Fibroblast of skin of right quadriceps (primary cell): ENCODE results near the gene MVD.

Experiments
- DNase-seq: peaks from one replicate; pipeline ENCODE4 v3.0.0-alpha.2; 2013

The MVD gene

DNA sequence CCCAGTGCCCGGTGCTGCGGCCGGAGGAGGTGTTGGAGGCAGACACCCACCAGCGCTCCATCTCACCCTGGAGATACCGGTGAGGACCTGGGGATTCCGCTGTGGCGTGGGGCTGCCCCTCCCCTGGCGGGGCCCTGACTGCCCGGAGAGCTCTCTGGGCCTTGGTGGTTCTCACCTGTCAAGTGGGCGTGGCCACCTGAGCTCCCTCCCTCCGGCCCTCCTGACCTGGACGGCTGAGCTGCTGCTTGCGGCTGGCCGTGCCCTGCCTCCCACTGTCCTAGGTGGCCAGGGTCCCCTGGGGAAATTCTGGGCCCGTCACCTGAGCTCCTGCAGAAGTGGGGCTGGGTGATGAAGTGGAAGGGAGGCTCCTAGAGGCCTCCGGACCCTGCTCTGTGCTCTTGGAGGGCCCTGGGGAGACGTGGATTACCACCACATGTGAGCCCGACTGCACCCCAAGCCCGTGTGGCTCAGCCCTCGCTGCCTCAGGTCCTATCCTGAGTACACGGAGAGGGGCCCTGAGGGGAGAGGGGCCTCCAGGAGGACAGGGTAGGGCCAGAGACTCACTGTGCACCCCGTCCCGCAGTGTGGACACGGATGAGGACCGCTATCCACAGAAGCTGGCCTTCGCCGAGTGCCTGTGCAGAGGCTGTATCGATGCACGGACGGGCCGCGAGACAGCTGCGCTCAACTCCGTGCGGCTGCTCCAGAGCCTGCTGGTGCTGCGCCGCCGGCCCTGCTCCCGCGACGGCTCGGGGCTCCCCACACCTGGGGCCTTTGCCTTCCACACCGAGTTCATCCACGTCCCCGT lies 23.5 kb downstream of the MVD start:
- no peak for DNase-seq

DNA sequence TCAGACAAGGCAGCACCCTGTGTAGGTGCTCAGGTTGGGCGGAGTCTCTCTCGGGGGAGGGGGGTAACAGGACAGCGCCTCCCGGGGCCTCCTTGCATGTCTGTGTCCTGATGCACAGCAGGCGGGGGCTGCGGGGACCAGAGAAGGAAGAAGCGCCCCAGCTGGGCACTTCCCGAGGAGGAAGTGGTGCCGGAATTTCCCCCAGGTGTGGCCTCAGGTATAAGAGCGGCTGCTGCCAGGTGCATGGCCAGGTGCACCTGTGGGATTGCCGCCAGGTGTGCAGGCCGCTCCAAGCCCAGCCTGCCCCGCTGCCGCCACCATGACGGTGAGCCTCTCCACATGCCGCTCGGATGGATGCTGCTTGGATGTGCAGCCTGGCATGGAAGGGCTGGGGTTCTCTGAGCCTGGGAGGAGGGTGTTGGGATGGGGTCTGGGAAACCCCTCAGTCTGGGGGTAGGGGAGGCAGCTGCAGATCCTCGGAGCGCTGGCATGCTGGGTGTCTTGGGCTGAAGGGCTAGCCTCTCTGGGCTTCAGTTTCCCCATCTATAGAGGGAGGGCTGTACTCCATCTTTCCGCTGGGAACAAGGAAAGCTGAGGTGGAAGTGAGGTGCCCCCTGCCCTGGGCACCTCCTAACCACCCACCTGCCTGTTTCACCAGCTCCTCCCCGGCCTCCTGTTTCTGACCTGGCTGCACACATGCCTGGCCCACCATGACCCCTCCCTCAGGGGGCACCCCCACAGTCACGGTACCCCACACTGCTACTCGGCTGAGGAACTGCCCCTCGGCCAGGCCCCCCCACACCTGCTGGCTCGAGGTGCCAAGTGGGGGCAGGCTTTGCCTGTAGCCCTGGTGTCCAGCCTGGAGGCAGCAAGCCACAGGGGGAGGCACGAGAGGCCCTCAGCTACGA lies 24.3 kb downstream of the MVD start, which contains the start of gene IL17C:
Gene IL17C (plus strand): TSS at position 250 of the 908 bp plus-strand sequence. CDS start 70 bp downstream, at position 320.
- DNase-seq, result no peak

DNA sequence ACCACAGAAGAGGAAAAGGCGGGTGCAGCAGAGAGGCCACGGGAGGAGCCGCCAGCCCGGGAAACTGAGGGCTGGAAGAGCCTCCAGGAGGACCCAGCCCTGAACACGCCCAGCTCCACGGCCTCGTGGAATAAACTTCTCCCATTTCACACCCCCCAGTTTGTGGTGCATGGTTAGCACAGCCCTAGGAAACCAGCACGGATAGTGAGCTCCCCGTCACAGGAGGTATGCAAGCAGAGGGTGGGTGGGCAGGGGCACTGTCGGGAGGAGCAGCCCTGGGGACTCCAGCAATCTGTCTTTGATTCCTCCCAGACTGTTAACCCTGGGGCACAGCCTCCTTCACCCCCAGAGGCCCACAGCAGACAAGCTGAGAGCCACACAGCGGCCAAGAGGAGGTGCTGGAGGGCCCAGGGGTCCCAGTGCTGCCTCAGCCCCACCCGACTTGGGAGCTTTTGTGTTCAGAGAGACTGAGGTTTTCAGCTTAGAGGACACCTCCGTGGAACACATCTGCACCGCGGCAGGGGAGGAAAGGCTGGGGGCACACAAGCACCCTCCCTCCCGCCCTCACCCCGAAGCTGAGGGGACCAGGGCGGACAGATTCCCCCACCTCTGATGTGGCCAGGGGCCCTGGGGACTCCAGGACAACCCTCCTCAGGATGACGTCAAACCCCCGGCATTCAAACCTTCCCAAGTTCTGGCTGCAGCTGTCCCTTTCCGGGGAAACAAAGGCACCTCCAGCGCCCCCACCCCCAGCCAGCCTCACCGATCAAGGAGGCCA lies 26.2 kb downstream of the MVD start:
- no peak for DNase-seq

DNA sequence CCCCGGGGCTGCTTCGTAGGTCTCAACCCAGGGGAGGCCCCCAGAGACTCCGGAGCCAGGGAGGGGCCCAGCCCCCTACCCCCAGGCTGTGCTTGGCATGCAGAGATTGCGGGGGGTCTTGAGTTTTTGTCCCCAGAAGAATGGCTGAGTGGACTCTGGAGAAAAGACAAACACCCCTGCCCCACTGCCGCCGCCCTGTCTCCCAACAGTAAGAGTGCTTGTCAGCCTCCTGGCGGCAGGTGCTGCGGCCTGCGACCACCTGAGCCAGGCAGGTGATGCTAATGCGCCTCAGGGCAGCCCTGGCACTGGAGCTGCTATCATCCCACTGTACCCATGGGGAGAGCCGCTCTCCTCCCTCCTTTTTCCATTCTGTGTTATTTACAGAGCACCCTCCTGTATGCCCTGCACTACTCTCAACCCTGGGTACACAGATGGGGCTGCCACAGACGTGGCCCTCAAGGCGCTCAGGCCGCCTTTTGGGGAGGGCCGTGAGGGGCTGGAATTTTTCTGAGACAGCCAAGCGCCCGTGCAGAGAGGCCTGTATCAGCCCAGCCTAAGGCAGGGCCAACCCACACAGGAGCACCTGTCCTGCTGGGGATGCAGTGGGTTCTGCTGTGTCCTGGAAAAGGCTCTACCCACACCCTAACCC lies 27.1 kb downstream of the MVD start:
- no peak for DNase-seq

DNA sequence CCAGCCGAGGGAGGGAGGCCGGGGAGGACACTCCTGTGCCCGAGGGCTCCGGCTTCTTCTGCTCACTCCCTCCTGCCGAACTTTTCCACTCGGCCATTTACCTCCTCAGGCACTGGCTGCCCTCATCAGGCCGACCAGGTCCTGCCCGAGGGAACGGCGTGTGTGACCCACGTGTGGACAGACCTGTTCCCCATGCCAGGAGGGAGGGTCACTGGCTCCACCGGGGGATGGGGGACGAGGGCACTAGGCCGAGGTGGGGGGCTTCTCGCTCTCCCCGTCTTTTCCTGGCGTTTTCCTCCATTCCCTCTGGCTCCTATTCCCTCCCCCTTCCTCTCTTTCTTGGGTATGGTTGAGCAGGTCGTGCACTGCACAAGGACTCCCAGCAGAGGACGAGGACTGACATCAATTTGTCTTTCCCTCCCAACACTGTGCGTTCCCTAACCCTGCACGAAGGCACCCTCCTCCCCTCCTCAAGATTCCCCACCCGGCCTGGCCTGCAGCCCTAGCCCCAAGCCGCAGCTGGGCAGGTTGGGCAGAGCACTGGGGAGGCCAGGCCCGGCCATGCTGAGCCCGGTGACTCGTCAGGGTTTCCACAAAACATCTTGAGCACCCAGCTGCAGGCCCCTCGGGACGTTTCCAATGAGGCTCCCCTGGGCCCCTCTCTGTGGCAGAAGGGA lies 27.8 kb downstream of the MVD start:
- no peak for DNase-seq

DNA sequence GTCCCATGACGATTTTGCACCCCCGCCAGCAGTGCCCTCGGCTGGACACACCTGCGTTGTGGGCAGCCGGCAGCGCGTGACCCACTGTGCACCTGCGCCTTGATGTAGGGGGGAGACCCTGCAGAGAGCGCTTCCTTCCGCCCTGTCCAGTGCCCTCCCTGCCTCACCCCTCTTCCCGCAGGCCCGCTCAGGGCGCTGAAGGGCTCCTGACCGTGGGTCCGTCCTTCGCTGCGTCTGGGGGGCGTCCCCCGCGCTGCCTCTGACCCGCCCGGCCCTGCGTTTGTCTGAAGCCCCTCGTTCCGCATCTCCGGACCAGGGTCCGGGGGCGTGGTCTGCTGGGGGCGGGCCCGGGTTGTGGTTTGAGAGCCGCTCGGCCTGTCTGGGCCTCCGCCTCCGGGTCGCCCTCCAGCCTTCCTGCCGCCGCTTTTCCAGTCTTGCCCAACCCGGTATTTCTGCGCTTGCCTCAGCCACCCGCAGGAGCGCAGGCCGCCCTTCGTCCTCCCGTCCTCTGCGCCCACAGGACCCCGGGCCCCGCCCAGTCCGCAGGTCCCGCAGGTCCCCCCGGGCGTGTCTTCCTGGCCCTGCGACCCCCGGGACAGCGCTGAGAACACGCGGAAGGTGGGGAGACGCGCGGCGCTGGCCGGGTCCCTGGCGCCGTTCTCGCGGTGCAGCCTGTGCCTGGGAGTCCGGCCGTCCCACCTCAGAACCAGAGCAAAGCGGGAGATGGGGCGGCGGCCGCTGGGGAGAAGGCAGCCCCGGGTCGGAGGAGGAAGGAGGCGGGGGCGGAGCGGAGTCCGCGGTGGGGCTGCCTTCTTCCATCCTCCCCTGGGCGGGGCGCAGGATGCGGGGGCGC lies 28.5 kb downstream of the MVD start:
- DNase-seq, result peak; percentile 21

DNA sequence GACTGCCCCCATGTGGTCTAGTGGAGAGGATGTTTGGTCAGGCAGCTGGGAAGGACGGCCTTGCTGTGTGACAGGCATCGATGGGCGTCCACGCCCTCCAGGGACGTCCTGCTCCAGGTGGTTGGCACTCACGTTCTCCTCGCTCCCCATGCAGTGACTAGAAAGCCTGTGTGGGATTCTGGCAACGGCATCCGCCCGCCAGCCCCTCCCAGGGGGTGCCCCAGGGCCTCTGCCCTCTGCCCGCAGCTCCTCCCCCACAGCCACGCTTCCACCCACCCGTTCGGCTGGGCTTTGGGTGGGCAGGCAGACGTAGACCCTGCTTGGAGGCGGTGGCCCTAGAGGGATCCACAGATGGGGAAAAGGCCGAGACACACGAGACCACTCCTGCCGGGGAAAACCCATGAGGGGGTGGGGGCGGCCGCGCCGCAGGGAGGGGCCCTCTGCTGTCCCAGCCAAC lies 29.2 kb downstream of the MVD start:
- DNase-seq, result no peak

DNA sequence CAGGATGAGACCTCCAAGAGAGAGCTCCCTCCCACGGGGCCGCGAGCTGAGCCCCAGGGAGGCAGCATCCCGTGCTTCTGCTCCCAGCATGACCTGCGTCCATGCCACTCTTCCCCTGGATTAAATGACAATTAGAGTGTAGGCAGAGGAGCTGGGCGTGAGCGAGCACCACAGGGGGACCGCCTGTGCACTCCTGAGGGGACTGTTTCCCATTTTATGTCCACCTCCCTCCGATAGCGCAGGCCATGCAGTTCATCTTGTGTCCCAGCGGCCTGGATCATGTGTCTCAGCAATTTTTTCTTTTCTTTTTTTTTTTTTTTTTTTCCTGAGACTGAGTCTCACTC lies 30.3 kb downstream of the MVD start:
- no peak for DNase-seq

DNA sequence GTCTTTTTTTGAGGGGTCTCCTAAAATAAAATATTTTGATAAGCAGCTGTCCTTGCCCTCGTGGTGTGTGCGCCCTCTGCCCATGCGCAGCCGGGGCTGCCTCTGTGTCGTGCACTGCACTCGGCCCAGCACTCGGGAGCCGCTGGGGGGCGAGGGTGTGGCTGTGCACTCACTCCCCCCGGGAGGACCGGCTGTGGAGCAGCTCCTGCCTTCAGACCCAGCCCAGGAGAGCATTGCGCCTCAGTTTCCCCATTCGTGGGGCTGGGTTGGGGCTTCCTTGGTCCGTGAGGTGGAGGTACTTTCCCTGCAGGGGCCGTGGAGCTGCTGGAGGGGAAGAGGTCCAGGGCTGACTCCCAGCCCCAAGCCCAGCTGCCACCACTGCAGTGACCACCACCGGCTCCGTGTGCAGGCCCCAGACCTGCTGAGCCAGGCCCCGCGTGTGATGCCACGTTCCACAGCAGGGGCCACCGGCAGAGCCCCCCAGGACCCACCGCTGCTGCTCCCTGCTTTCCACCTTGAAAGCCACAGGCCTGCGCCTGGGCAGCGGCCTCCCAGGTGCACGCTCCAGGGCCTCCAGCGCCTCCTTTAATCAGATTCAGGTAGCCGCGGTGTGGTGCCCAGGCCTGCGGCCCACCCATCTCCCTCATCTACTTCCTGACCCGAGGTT lies 30.8 kb downstream of the MVD start:
- no peak for DNase-seq

DNA sequence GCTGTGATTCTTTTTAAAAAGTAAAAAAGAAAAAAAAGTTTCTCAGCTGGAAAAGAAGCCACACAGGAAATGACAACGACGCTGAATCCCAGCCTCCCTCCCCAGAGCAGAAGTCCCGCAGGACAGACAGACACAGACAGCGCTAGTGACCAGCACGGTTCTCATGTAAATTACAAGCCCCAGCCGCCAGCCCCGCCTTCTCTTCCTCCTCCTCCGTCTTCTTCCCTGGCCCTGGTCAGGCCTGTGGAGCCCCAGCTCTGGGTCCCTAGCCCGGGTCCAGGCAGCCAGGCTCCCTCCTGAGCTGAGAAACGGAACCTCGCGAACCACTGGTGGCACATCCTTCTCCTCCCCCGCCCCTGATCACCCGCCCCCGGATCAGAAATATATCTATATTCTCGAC lies 31.5 kb downstream of the MVD start:
- no peak for DNase-seq

DNA sequence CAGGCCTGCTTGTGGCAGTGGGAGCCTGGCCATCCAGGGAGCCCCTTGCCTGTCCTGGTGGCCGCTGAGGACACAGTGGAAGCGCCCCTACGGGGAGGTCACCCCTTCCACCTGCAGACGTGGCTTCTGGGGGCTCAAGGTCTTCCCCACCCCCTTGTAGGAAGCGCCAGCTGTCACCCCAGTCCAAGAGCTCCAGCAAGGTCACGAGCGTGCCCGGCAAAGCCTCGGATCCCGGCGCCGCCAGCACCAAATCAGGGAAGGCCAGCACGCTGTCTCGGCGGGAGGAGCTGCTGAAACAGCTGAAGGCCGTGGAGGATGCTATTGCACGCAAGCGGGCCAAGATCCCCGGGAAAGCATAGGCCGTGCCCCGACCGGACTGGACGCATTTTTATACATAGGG lies 31.9 kb downstream of the MVD start:
- DNase-seq, result no peak

DNA sequence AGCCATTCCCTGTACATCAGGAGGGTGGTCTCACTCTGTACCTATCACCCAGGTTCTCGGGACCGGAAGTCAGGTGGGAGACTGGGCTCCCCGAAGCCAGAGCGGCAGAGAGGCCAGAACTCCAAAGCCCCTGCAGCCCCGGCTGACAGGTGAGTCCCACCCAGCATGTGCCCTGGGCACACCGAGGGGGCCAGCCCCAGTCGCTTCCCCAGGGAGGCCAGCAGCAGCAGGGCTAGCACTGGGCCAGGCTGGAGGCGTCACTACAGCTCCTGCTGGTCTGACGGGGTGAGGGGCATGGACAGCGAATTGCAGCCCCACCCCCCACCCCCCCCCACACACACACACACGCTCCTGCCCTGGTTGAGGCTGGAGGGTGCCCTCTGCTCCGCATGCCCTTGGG lies 32.5 kb downstream of the MVD start:
- DNase-seq, result no peak

DNA sequence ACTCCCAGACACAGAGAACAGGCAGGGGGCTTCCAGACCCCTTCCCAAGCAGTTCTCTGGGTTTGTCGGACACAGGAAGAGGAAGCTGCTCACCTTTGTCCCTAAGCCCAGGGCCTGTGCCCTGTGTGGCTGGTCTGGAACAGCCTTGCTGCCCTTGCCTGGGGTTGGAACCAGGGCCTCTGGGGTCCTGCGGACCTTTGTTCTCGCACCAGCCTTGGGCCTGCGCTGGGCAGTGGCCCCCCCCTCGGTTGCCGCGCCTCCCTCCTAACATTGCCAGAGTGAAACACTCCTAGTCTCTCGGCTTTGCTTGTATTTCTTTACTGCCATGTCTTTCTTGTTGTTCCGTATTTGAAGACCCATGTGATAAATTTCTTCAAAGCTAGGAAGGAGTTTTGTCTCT lies 33.1 kb downstream of the MVD start:
- DNase-seq, result no peak

DNA sequence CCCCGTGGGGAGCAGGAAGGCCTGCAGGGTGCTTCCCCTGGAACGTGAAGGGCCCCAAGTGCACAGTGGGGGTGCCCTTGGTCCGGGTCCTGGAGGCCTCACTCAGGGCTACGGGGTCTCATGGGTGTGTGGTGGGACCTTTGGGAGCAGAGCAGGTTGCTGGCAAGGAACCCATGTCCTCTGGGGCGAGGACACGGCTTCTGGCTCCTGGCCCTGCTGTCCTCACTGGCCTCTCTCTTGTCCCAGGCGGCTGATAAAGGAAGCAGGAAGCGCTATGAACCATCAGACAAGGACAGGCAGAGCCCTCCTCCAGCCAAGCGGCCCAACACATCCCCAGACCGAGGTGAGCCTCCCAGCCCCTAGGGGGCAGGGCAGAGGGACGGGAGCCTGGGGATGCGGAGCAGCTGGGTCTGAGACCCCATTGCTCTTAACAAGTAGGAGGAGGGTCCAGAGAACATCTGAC lies 34.3 kb downstream of the MVD start:
- no peak for DNase-seq

DNA sequence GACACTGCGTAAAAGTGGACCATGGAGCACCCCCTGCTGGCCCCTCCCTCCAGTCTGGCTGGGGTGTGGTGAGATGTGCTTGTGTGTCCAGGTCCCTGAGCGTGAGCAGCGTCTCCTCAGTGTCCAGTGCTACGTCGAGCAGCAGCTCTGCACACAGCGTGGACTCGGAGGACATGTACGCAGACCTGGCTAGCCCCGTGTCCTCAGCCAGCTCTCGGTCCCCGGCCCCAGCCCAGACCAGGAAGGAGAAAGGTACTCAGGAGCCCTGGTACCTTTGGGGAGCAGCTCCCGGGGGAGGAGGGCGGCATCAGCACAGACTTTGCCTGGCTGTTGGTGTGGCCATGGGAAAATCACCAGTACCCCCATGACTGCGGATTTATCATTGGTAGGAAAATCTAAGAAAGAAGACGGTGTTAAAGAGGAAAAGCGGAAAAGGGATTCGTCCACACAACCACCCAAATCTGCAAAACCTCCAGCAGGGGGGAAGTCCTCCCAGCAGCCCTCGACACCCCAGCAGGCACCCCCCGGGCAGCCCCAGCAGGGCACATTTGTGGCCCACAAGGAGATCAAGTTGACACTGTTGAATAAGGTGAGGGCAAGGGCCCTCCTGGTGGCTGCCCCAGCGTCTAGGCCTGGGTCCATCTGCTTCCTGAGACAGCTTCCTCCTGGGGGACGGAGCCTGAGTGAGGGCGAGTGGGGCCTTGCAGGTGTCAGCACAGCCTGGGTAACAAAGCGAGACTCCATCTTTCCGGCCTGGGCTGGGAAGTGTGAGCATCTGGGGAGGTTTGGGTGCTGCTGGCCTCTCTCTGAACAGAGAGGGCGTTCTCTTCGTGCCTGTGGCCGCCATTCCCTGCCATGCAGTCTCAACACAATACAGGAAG lies 35.1 kb downstream of the MVD start:
- no peak for DNase-seq

DNA sequence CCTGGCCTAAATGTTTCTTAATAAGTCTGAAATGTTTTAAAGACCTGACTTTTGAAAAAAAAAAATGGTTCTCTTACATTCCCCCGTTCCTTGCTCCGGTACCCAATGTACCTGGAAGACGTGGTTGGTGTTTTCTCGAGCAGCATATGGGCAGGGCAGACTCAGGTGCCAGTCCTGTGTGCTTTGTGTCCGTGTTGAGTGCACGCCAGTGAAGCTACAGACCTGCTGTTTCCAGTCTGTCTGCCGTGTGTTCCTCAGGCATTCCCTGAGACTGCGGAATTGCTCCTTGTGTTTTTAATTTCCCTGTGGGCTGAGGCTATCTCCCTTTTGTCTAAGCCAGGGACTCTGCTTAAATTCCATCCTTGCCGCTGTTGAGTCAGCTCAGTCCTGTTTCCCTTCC lies 36.2 kb downstream of the MVD start:
- DNase-seq, result no peak

DNA sequence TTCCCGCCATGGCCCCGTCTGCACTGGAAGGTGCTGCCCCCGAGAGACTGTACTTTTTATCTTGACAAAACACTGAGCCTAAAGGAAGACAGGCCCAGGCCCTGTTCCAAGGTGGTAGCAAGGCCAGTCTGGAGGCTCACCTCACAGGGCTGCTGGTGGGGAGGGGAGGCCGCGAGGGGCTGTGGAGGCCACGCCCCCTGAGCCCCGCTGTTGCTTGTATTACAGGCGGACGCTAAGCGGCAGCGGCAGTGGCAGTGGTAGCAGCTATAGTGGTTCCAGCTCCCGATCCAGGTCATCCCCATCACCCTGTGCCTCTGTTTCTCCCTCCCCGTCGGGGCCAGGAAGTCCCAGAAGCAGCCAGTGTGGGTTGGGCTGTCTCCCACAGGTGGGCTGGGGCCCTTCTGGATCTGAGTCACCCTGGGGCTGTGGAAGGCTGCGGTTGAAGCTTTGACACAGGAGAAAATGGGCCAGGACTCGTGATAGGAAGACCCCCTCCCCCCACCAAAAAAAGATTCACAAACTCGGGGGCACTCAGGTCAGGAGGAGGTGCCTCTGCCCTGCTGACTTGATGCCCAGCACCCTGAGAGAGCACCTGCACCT lies 37.8 kb downstream of the MVD start:
- no peak for DNase-seq

DNA sequence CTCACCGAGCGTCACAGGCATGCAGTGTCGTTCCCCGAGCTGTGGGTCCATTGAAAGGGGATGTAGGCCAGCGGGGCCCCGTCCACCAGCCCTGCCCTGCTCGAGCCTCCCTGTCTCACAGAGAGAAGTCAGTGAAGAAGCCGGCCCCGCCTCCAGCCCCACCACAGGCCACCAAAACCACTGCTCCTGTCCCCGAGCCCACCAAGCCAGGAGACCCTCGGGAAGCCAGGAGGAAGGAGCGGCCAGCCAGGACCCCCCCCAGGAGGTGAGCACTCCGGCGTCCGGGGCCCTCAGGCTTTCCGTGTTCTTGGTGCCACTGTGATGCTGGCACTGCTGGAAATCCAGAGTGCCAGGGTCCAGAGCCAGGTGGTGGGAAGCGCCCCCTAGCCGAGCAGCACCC lies 38.4 kb downstream of the MVD start:
- DNase-seq, result no peak

DNA sequence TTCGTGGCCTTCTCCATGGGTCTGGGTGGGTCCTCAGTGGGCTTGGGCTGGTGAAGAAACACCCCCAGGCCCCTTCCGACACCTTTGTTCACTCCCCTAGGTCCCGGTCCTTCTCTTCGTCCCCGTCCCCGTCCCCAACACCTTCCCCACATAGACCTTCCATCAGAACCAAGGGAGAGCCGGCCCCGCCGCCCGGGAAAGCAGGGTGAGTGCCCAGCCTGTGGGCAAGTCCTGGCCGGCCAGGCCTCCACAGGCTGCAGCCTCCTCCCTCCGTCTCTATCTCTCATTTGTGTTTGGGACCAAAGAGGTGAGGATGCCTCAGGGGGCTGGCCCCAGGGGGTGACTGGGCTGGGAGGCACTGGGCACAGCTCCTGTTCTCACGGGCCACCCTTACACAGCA lies 39.0 kb downstream of the MVD start:
- DNase-seq, result no peak
